Neural cell (in vitro differentiated cells): ENCODE data around the gene OR10A5. TPM values are rescaled to one million over a fixed set of nuclear protein-coding genes. Genes with fewer than 3 reads are reported as not detected.

Experiments used
- H2AFZ ChIP-seq: fragments of 200-600, 300-800 bp; sonication (generic), shearing (Covaris generic); 2 replicates; pipeline ENCODE4 v1.6.0; 2014; ENCODE audit warnings: low read depth, mild to moderate bottlenecking, antibody characterized with exemption, low read length, moderate library complexity
- H3F3A ChIP-seq: fragments of 200-600 bp; shearing (Covaris generic); 2 replicates; pipeline ENCODE4 v1.6.1; 2016; ENCODE audit warnings: mild to moderate bottlenecking, moderate library complexity, mixed read lengths, antibody characterized with exemption, low read length; ENCODE audit not compliant: insufficient read depth, poor library complexity, severe bottlenecking
- H3K27ac ChIP-seq: fragments of 200-600, 300-800 bp; sonication (generic), shearing (Covaris generic); 2 replicates; pipeline ENCODE4 v1.5.1; 2014; ENCODE audit warnings: mild to moderate bottlenecking, low read length, moderate library complexity
- H3K27me3 ChIP-seq: fragments of 300-800, 200-600 bp; sonication (generic), shearing (Covaris generic); 2 replicates; pipeline ENCODE4 v1.6.0; 2014; ENCODE audit warnings: mild to moderate bottlenecking, low read depth, low read length, moderate library complexity; ENCODE audit not compliant: insufficient read depth
- H3K36me3 ChIP-seq: fragments of 300-800, 200-600 bp; sonication (generic), shearing (Covaris generic); 2 replicates; pipeline ENCODE4 v1.5.1; 2014; ENCODE audit warnings: mild to moderate bottlenecking, antibody characterized with exemption, low read length, moderate library complexity; ENCODE audit not compliant: insufficient read depth
- H3K4me2 ChIP-seq: fragments of 300-800, 200-600 bp; sonication (generic), shearing (Covaris generic); 2 replicates; pipeline ENCODE4 v1.6.0; 2014; ENCODE audit warnings: mild to moderate bottlenecking, low read length
- H3K4me3 ChIP-seq: fragments of 300-800, 200-600 bp; sonication (generic), shearing (Covaris generic); 2 replicates; pipeline ENCODE4 v1.5.1; 2014; ENCODE audit warnings: mild to moderate bottlenecking, low read length, moderate library complexity
- H3K79me2 ChIP-seq: fragments of 200-600 bp; shearing (Covaris generic); replicated peaks from 2 replicates; pipeline ENCODE4 v1.6.0; 2014; ENCODE audit warnings: mild to moderate bottlenecking, low read length, moderate library complexity; ENCODE audit not compliant: insufficient read depth
- H3K9ac ChIP-seq: fragments of 300-800, 200-600 bp; sonication (generic), shearing (Covaris generic); 2 replicates; pipeline ENCODE4 v1.6.1; 2016; ENCODE audit warnings: mild to moderate bottlenecking, low read length, mixed read lengths
- H3K9me2 ChIP-seq: fragments of 200-600 bp; shearing (Covaris generic); 2 replicates; pipeline ENCODE4 v1.6.1; 2016; ENCODE audit warnings: mild to moderate bottlenecking, low read length, mixed read lengths; ENCODE audit not compliant: insufficient read depth
- H3K9me3 ChIP-seq: fragments of 200-600, 300-800 bp; sonication (generic), shearing (Covaris generic); 2 replicates; pipeline ENCODE4 v1.6.1; 2016; ENCODE audit warnings: mild to moderate bottlenecking, mixed run types, low read length, moderate library complexity, mixed read lengths
- H4K20me1 ChIP-seq: fragments of 200-600 bp; shearing (Covaris generic); 2 replicates; pipeline ENCODE4 v1.6.1; 2016; ENCODE audit warnings: mild to moderate bottlenecking, mixed run types; ENCODE audit not compliant: insufficient read depth
- CTCF ChIP-seq: fragments of 450-650 bp; IDR thresholded peaks from 2 replicates; pipeline ENCODE4 v1.5.1; 2014; ENCODE audit warnings: antibody characterized with exemption, mild to moderate bottlenecking, moderate library complexity; ENCODE audit not compliant: poor library complexity, severe bottlenecking
- EP300 ChIP-seq: fragments of 450-650 bp; conservative IDR thresholded peaks from 2 replicates; pipeline ENCODE4 v1.6.1; 2014; ENCODE audit warnings: antibody characterized with exemption, mild to moderate bottlenecking, moderate library complexity; ENCODE audit not compliant: poor library complexity, severe bottlenecking
- EZH2 ChIP-seq: fragments of 200-600, 300-800 bp; shearing (Covaris generic), sonication (generic); IDR thresholded peaks from 2 replicates; pipeline ENCODE4 v1.6.1; 2014; ENCODE audit warnings: antibody characterized with exemption, low read length, borderline replicate concordance, mild to moderate bottlenecking; ENCODE audit not compliant: insufficient read depth, poor library complexity, severe bottlenecking
- MXI1 ChIP-seq: fragments of 450-650 bp; conservative IDR thresholded peaks from 2 replicates; pipeline ENCODE4 v1.6.1; 2014; ENCODE audit warnings: antibody characterized with exemption, mild to moderate bottlenecking; ENCODE audit not compliant: poor library complexity, severe bottlenecking
- POLR2AphosphoS5 ChIP-seq: IDR thresholded peaks from 2 replicates; pipeline ENCODE4 v1.6.1; 2012
- RAD21 ChIP-seq: fragments of 450-650 bp; conservative IDR thresholded peaks from 2 replicates; pipeline ENCODE4 v1.6.1; 2014; ENCODE audit warnings: antibody characterized with exemption, mild to moderate bottlenecking, moderate library complexity
- REST ChIP-seq: IDR thresholded peaks from 2 replicates; pipeline ENCODE4 v1.6.1; 2012; ENCODE audit warnings: borderline replicate concordance
- SMC3 ChIP-seq: fragments of 450-650 bp; conservative IDR thresholded peaks from 2 replicates; pipeline ENCODE4 v1.6.1; 2014; ENCODE audit warnings: antibody characterized with exemption, mild to moderate bottlenecking, moderate library complexity; ENCODE audit not compliant: poor library complexity
- TAF1 ChIP-seq: IDR thresholded peaks from 2 replicates; pipeline ENCODE4 v1.6.1; 2012; ENCODE audit warnings: low read depth
- polyA plus RNA-seq: library from polyadenylated mRNA; depleted of rRNA; stranded (reverse); fragments of >200 nt; gene quantifications from 2 replicates; pipeline ENCODE4 v1.2.3, GENCODE V29; 2014

The OR10A5 gene
- polyA plus RNA-seq, 1 donor from 2014 or later = not detected

- Histone ChIP-seq H3K36me3 (no peaks in the 10 kb centered on the region), H3K79me2 (no peaks in the 10 kb centered on the region), H3K4me3 (no peak overlapping the region), H3K9me2 (no peaks in the 10 kb centered on the region), H3K9ac (no peak overlapping the region), H3K27me3 (no peaks in the 10 kb centered on the region), H2AFZ (no peak overlapping the region), H3K9me3 (no peaks in the 10 kb centered on the region), H3K27ac (no peak overlapping the region), H3K4me2 (no peak overlapping the region), H3F3A (no peaks in the 10 kb centered on the region), H4K20me1 (no peaks in the 10 kb centered on the region)
- no peak for TF ChIP-seq RAD21
- no peak for TF ChIP-seq EZH2
- TF ChIP-seq MXI1 = no peak
- no peak for TF ChIP-seq POLR2AphosphoS5
- TF ChIP-seq REST = no peak
- TF ChIP-seq EP300 = no peak
- TF ChIP-seq CTCF = no peak
- TF ChIP-seq SMC3 = no peak
- no peak for TF ChIP-seq TAF1
Measured at GRCh38 chr11:6894097-6894496, 48.6 kb downstream of the OR10A5 start.

GRCh38 chr11:6895010-6895409 is 49.5 kb downstream of the OR10A5 start:
- H2AFZ ChIP-seq = no peak overlapping the region
- H3K36me3 ChIP-seq = no peaks in the 10 kb centered on the region
- H3K9me3 ChIP-seq = no peaks in the 10 kb centered on the region
- H3K79me2 ChIP-seq = no peaks in the 10 kb centered on the region
- H3K27me3 ChIP-seq = no peaks in the 10 kb centered on the region
- H3K27ac ChIP-seq = no peak overlapping the region
- H3K9ac ChIP-seq = no peak overlapping the region
- no peak overlapping the region for H3K4me3 ChIP-seq
- no peak overlapping the region for H3K4me2 ChIP-seq
- no peaks in the 10 kb centered on the region for H3K9me2 ChIP-seq
- H3F3A ChIP-seq = no peaks in the 10 kb centered on the region
- TF ChIP-seq POLR2AphosphoS5 = no peak
- TF ChIP-seq TAF1 = no peak
- TF ChIP-seq SMC3 = no peak
- TF ChIP-seq REST = no peak
- no peak for TF ChIP-seq RAD21
- no peak for TF ChIP-seq MXI1
- TF ChIP-seq CTCF = no peak
- no peak for TF ChIP-seq EP300
- TF ChIP-seq EZH2 = no peak
- H4K20me1 ChIP-seq = no peaks in the 10 kb centered on the region
